Thyroid gland (tissue), 4 donors: Measurements from ENCODE around the gene SIX3. TPM values are rescaled to one million over a fixed set of nuclear protein-coding genes. Genes with fewer than 3 reads are reported as not detected.

ENCODE experiments used
- DNase-seq, 2 donors: peaks; one replicate each; pipeline ENCODE4 v3.0.0-alpha.2; 2019
- H3K27ac ChIP-seq, 3 donors: fragments of 200-600 bp; sonication (generic); 1 replicate in 2 of 3; 2 replicates in 1 of 3; pipeline ENCODE4 v1.5.1; 2016 to 2019; ENCODE audit warnings: mild to moderate bottlenecking in 1 of 3, moderate library complexity in 1 of 3
- H3K27me3 ChIP-seq: fragments of 200-600 bp; sonication (generic); one replicate; pipeline ENCODE4 v1.5.1; 2019
- H3K36me3 ChIP-seq, 2 donors: fragments of 200-600 bp; sonication (generic); one replicate each; pipeline ENCODE4 v1.5.1; 2016 to 2019
- H3K4me1 ChIP-seq, 2 donors: fragments of 200-600 bp; sonication (generic); one replicate each; pipeline ENCODE4 v1.5.1; 2017 to 2019
- H3K4me3 ChIP-seq, 3 donors: fragments of 200-600 bp; sonication (generic); replicated peaks in 1 of 3; 1 replicate in 2 of 3; 2 replicates in 1 of 3; pipeline ENCODE4 v1.5.1; 2016; ENCODE audit warnings: mild to moderate bottlenecking in 1 of 3
- H3K9me3 ChIP-seq: fragments of 200-600 bp; sonication (generic); one replicate; pipeline ENCODE4 v1.5.1; 2017
- CTCF ChIP-seq, 6 experiments: fragments of 200-600 bp in 3 of 6; fragments of 450-650 bp in 3 of 6; sonication (generic) in 3 of 6; IDR thresholded peaks; one replicate each; pipeline ENCODE4 v1.5.1; 2016 to 2019; ENCODE audit warnings: antibody characterized with exemption in 6 of 6, mild to moderate bottlenecking in 2 of 6, inconsistent platforms in 1 of 6, moderate library complexity in 1 of 6
- POLR2A ChIP-seq, 2 donors: fragments of 450-650 bp; IDR thresholded peaks; one replicate each; pipeline ENCODE4 v1.6.1; 2017; ENCODE audit warnings: antibody characterized with exemption in 2 of 2, mild to moderate bottlenecking in 2 of 2, moderate library complexity in 1 of 2
- whole genome bisulfite sequencing, 2 donors: methylation state at CpG; one replicate each; pipeline ENCODE4 v1.1.5; 2017; 5-methylcytosine and 5-hydroxymethylcytosine counted together
- intact Hi-C: fragments of 100-400 bp; cut with DNase I; formaldehyde crosslinking; loops from one replicate; pipeline ENCODE4 v1.15.1; 2023
- total RNA-seq, 4 donors: library from RNA; depleted of rRNA; stranded (reverse); fragments of >200 nt; gene quantifications; one replicate each; pipeline ENCODE4 v1.2.3, GENCODE V29; 2016

SIX3 gene
- total RNA-seq, 4 donors from 2014 or later: not detected

GRCh38 chr2:44967056-44967455 is 25.6 kb downstream of the SIX3 start:
- 74 to 77% methylated on average over 6 of the region's 6 CpGs for WGBS, 2 donors
- Histone ChIP-seq H3K9me3 (no peaks in the 10 kb centered on the region), H3K27ac (no peak overlapping the region), H3K27me3 (no peaks in the 10 kb centered on the region), H3K4me1 (peaks cover 0 to 5% of the 10 kb centered on the region in 2 donors), H3K4me3 (no peak overlapping the region), H3K36me3 (no peaks in the 10 kb centered on the region)
- intact Hi-C loops: no loop called here
- no peak for DNase-seq
- TF ChIP-seq POLR2A (IDR thresholded peaks at IDR 0.05) (no peak), CTCF (IDR thresholded peaks at IDR 0.05) (no peak)

- DNase-seq: no peak
- Histone ChIP-seq H3K27me3 (no peaks in the 10 kb centered on the region), H3K4me3 (no peak overlapping the region), H3K4me1 (peaks cover 0 to 5% of the 10 kb centered on the region in 2 donors), H3K27ac (no peak overlapping the region), H3K9me3 (no peaks in the 10 kb centered on the region), H3K36me3 (no peaks in the 10 kb centered on the region)
- 89 to 91% methylated on average over 5 of the region's 5 CpGs for WGBS, 2 donors
- intact Hi-C loops: no loop called here
- TF ChIP-seq CTCF (IDR thresholded peaks at IDR 0.05) (no peak), POLR2A (IDR thresholded peaks at IDR 0.05) (no peak)
Measured at GRCh38 chr2:44967727-44968432, 26.4 kb downstream of the SIX3 start.

- H3K27ac ChIP-seq: no peak overlapping the region
- TF ChIP-seq POLR2A (IDR thresholded peaks at IDR 0.05): no peak
- TF ChIP-seq CTCF (IDR thresholded peaks at IDR 0.05): no peak
- H3K27me3 ChIP-seq: no peaks in the 10 kb centered on the region
- intact Hi-C loops: no loop called here
- no peak for DNase-seq
- H3K4me3 ChIP-seq: no peak overlapping the region
- H3K9me3 ChIP-seq: no peaks in the 10 kb centered on the region
- peaks cover 0 to under 1% of the 10 kb centered on the region in 2 donors for H3K4me1 ChIP-seq
- H3K36me3 ChIP-seq: no peaks in the 10 kb centered on the region
- 75 to 86% methylated on average over 4 of the region's 4 CpGs for WGBS, 2 donors
Measured at GRCh38 chr2:44969936-44970335, 28.4 kb downstream of the SIX3 start.

GRCh38 chr2:44970846-44971450 is 29.4 kb downstream of the SIX3 start:
- intact Hi-C loops: no loop called here
- no peaks in the 10 kb centered on the region for H3K4me1 ChIP-seq
- TF ChIP-seq CTCF (IDR thresholded peaks at IDR 0.05) (no peak), POLR2A (IDR thresholded peaks at IDR 0.05) (no peak)
- H3K36me3 ChIP-seq: no peaks in the 10 kb centered on the region
- no peak overlapping the region for H3K27ac ChIP-seq
- 78 to 92% methylated on average over 10 to 15 of the region's 15 CpGs for WGBS, 2 donors
- no peaks in the 10 kb centered on the region for H3K27me3 ChIP-seq
- no peak overlapping the region for H3K4me3 ChIP-seq
- DNase-seq: no peak
- no peaks in the 10 kb centered on the region for H3K9me3 ChIP-seq

- H3K27ac ChIP-seq: no peak overlapping the region
- no peaks in the 10 kb centered on the region for H3K4me1 ChIP-seq
- H3K4me3 ChIP-seq: no peak overlapping the region
- DNase-seq: no peak
- no peaks in the 10 kb centered on the region for H3K9me3 ChIP-seq
- no peaks in the 10 kb centered on the region for H3K36me3 ChIP-seq
- H3K27me3 ChIP-seq: no peaks in the 10 kb centered on the region
- no peak for TF ChIP-seq POLR2A (IDR thresholded peaks at IDR 0.05)
- no peak for TF ChIP-seq CTCF (IDR thresholded peaks at IDR 0.05)
- intact Hi-C loops: no loop called here
- 17 to 18% methylated on average over 11 of the region's 11 CpGs for WGBS, 2 donors
Measured at GRCh38 chr2:44972771-44973535, 31.5 kb downstream of the SIX3 start.
